Measurements from ENCODE around the gene UBASH3B.

Gene UBASH3B

DNA sequence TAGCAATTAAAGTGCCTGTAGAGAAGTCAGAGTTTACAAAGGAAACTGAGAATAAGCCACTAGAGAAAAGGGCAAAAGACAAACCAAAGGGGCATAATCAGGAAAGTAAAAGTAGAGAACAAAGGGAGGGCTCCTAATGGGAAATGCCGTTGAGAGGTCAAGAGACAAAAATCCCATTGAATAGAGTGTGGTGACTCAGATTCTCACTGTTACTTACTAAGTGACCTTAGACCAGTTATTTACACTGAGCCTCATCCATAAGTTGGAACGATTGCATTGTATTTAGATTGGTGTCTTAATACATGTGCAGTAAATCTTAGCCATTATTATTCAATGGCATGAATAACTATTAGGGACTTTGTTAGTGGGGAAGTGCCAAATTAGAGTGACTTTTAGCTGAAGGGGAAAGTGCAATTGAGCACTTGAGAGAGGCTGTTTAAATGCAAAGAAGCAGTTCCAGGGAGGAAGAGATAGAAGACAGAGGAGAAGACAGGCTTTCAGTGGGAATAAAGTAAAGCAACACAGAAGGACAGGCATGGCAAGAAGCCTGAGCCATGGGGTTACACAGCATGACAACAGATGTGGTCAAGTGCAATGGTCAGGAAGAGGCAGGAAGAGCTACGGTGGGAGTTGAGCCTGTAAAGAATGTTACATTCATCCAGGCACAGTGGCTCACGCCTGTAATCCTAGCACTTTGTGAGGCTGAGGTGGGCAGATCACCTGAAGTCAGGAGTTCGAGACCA lies 82.6 kb downstream of the UBASH3B start:
- CTCF ChIA-PET, result interaction anchor here (0.6 kb wide), 1 partner anchor 116 kb away, joined by 3 read pairs; no protein-coding TSS in a partner anchor
- H3K27ac ChIP-seq, result no peak overlapping the region
- no peak for DNase-seq (ENCODE audit: low spot score)
- TF ChIP-seq CTCF (conservative IDR thresholded peaks at IDR 0.05; ENCODE audit: low read depth), result no peak
- POLR2A ChIA-PET (ENCODE audit: low non-redundant PET), result no interaction called here

GRCh38 chr11:122741613-122742300 lies 86.2 kb downstream of the UBASH3B start:
- TF ChIP-seq CTCF (conservative IDR thresholded peaks at IDR 0.05; ENCODE audit: low read depth), result no peak
- H3K27ac ChIP-seq, result no peak overlapping the region
- ChIA-PET CTCF (no interaction called here), POLR2A (ENCODE audit: low non-redundant PET) (no interaction called here)
- no peak for DNase-seq (ENCODE audit: low spot score)

- POLR2A ChIA-PET (ENCODE audit: low non-redundant PET), result no interaction called here
- no peak overlapping the region for H3K27ac ChIP-seq
- CTCF ChIA-PET, result interaction anchor here (0.6 kb wide), 1 partner anchor 955 kb away, joined by 3 read pairs; no protein-coding TSS in a partner anchor
- TF ChIP-seq CTCF (conservative IDR thresholded peaks at IDR 0.05; ENCODE audit: low read depth), result no peak
- DNase-seq (ENCODE audit: low spot score), result peak; percentile 24
These were observed 86.9 kb downstream of the UBASH3B start for GRCh38 chr11:122742301-122743018.

GRCh38 chr11:122743097-122743741 lies 87.7 kb downstream of the UBASH3B start:
- POLR2A ChIA-PET (ENCODE audit: low non-redundant PET), result no interaction called here
- no peak for TF ChIP-seq CTCF (conservative IDR thresholded peaks at IDR 0.05; ENCODE audit: low read depth)
- DNase-seq (ENCODE audit: low spot score), result no peak
- H3K27ac ChIP-seq, result no peak overlapping the region
- CTCF ChIA-PET, result interaction anchor here (0.6 to 0.7 kb wide), 2 partner anchors 39 to 956 kb away, joined by 3 read pairs; no protein-coding TSS in a partner anchor

- DNase-seq (ENCODE audit: low spot score), result no peak
- POLR2A ChIA-PET (ENCODE audit: low non-redundant PET), result no interaction called here
- no peak for TF ChIP-seq CTCF (conservative IDR thresholded peaks at IDR 0.05; ENCODE audit: low read depth)
- CTCF ChIA-PET, result no interaction called here
- no peak overlapping the region for H3K27ac ChIP-seq
These were observed 88.4 kb downstream of the UBASH3B start for GRCh38 chr11:122743949-122744348.

DNA sequence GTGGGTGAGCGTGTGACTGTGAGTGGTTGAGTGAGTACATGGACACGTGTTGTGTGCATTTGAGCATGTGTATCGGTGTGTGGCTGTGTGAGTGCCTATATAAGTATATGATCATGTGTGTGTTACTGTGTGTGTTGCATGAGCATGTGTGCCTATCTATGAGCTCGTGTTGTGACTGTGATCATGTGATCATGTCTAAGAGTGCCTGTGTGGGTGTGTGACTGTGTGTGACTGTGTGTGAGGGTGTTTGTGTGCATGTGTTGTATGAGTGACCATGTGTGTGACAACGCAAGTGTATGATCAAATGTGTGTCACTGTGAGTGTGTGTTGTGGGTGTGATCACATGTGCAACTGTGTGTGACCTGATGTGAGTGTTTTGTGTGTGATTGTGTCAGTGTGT lies 88.8 kb downstream of the UBASH3B start:
- H3K27ac ChIP-seq, result no peak overlapping the region
- POLR2A ChIA-PET (ENCODE audit: low non-redundant PET), result no interaction called here
- CTCF ChIA-PET, result no interaction called here
- TF ChIP-seq CTCF (conservative IDR thresholded peaks at IDR 0.05; ENCODE audit: low read depth), result no peak
- DNase-seq (ENCODE audit: low spot score), result no peak
